NCI-H146 (cell line): ENCODE data around the gene TXNDC8.
A peak's percentile ranks its signal among the peaks of the same experiment; 100 is the strongest.

Experiments used
- DNase-seq: peaks from one replicate; lab custom pipeline; 2025; lab: John Stamatoyannopoulos, UW

The TXNDC8 gene

GRCh38 chr9:110278080-110278707 is 59.5 kb downstream of the TXNDC8 start:
- no peak for DNase-seq

GRCh38 chr9:110276781-110277180 is 60.9 kb downstream of the TXNDC8 start:
- DNase-seq = no peak

GRCh38 chr9:110270211-110270995 is 67.3 kb downstream of the TXNDC8 start:
- DNase-seq = no peak

- DNase-seq = no peak
Observed at GRCh38 chr9:110266795-110267194, 70.9 kb downstream of the TXNDC8 start.

- DNase-seq = no peak
Observed at GRCh38 chr9:110261632-110262031, 76.0 kb downstream of the TXNDC8 start.

- DNase-seq = no peak
Observed at GRCh38 chr9:110260911-110261310, 76.8 kb downstream of the TXNDC8 start.

GRCh38 chr9:110259566-110259965 is 78.1 kb downstream of the TXNDC8 start:
- no peak for DNase-seq

- no peak for DNase-seq
Observed at GRCh38 chr9:110258690-110259091, 79.0 kb downstream of the TXNDC8 start.

GRCh38 chr9:110257956-110258355 is 79.7 kb downstream of the TXNDC8 start:
- no peak for DNase-seq

- no peak for DNase-seq
Observed at GRCh38 chr9:110257097-110257841, 80.4 kb downstream of the TXNDC8 start.

GRCh38 chr9:110256380-110257096 is 81.1 kb downstream of the TXNDC8 start, which contains the start of gene TXN:
Gene TXN (minus strand): TSS chr9:110256507. CDS start chr9:110256435, 72 bp downstream.
- peak; percentile 70 for DNase-seq

GRCh38 chr9:110255463-110256379 is 81.9 kb downstream of the TXNDC8 start:
- DNase-seq = peak; percentile 39

- DNase-seq = no peak
Observed at GRCh38 chr9:110255034-110255462, 82.6 kb downstream of the TXNDC8 start.

- DNase-seq = no peak
Observed at GRCh38 chr9:110254500-110254899, 83.2 kb downstream of the TXNDC8 start.
